HG03135 (cell line): ENCODE data around the gene CDH4.

Experiments used
- ATAC-seq: cut with Tn5 transposase; IDR thresholded peaks from one replicate; pipeline ENCODE4 v1.9.1; 2021; ENCODE audit warnings: mild to moderate bottlenecking, moderate library complexity; ENCODE audit not compliant: unreplicated experiment

Gene CDH4

GRCh38 chr20:61895016-61895415 is 643.0 kb downstream of the CDH4 start:
- ATAC-seq = no peak

GRCh38 chr20:61895686-61896057 is 643.6 kb downstream of the CDH4 start:
- ATAC-seq = no peak

GRCh38 chr20:61896058-61896961 is 644.2 kb downstream of the CDH4 start:
- ATAC-seq = no peak

GRCh38 chr20:61897401-61898295 is 645.6 kb downstream of the CDH4 start:
- ATAC-seq = no peak

- no peak for ATAC-seq
These were observed 646.3 kb downstream of the CDH4 start for GRCh38 chr20:61898405-61898804.

GRCh38 chr20:61900011-61900944 is 648.2 kb downstream of the CDH4 start:
- no peak for ATAC-seq

- ATAC-seq = no peak
These were observed 648.9 kb downstream of the CDH4 start for GRCh38 chr20:61900945-61901293.

GRCh38 chr20:61901392-61902220 is 649.5 kb downstream of the CDH4 start:
- no peak for ATAC-seq

GRCh38 chr20:61902221-61902869 is 650.3 kb downstream of the CDH4 start:
- no peak for ATAC-seq

- ATAC-seq = no peak
These were observed 651.7 kb downstream of the CDH4 start for GRCh38 chr20:61903575-61904340.

GRCh38 chr20:61904456-61904855 is 652.4 kb downstream of the CDH4 start:
- no peak for ATAC-seq

GRCh38 chr20:61905781-61906523 is 653.9 kb downstream of the CDH4 start:
- ATAC-seq = no peak

- no peak for ATAC-seq
These were observed 655.2 kb downstream of the CDH4 start for GRCh38 chr20:61907081-61907891.

- no peak for ATAC-seq
These were observed 656.3 kb downstream of the CDH4 start for GRCh38 chr20:61908057-61909026.

GRCh38 chr20:61909028-61909427 is 657.0 kb downstream of the CDH4 start:
- ATAC-seq = no peak

- ATAC-seq = no peak
These were observed 657.8 kb downstream of the CDH4 start for GRCh38 chr20:61909821-61910220.
